WTC11 (cell line): ENCODE data around the gene EBF3.

Source experiments
- ZNF396 ChIP-seq: fragments of 250-450 bp; sonication (Bioruptor Pico); IDR thresholded peaks from 2 replicates; pipeline ENCODE4 v1.8.0; 2021; ENCODE audit warnings: mild to moderate bottlenecking, moderate library complexity, borderline replicate concordance
- TF ChIP-seq, protein P1 (sequence below): fragments of 200-600 bp; IDR thresholded peaks from 2 replicates; pipeline ENCODE4 v1.8.0; 2022; ENCODE audit warnings: antibody characterized with exemption
- TF ChIP-seq, protein P2 (sequence below): fragments of 250-450 bp; sonication (Bioruptor Pico); conservative IDR thresholded peaks from 2 replicates; pipeline ENCODE4 v1.9.0; 2021; ENCODE audit warnings: mild to moderate bottlenecking
- TF ChIP-seq, protein P3 (sequence below): sonication (generic); formaldehyde crosslinking; IDR thresholded peaks from 2 replicates; pipeline ENCODE4 v1.8.0; 2022; ENCODE audit warnings: mild to moderate bottlenecking, missing genetic modification reagents

DNA sequence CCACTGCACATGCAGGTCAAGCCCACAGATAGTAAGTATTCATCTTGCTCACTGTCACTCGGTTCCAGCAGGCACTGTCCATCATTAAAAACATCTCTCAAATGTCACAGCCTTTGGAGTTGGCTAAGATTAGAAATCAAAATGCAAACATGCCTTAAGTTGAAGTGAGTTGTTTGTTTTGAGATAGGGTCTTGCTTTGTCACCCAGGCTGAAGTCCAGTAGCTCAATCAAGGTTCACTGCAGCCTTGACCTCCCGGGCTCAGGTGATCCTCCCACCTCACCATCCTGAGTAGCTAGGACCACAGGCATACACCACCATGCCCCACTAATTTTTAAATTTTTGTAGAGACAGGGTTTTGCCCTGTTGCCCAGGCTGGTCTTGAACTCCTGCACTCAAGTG, 98.1 kb downstream of the EBF3 start:
- TF ChIP-seq, protein P1, sequence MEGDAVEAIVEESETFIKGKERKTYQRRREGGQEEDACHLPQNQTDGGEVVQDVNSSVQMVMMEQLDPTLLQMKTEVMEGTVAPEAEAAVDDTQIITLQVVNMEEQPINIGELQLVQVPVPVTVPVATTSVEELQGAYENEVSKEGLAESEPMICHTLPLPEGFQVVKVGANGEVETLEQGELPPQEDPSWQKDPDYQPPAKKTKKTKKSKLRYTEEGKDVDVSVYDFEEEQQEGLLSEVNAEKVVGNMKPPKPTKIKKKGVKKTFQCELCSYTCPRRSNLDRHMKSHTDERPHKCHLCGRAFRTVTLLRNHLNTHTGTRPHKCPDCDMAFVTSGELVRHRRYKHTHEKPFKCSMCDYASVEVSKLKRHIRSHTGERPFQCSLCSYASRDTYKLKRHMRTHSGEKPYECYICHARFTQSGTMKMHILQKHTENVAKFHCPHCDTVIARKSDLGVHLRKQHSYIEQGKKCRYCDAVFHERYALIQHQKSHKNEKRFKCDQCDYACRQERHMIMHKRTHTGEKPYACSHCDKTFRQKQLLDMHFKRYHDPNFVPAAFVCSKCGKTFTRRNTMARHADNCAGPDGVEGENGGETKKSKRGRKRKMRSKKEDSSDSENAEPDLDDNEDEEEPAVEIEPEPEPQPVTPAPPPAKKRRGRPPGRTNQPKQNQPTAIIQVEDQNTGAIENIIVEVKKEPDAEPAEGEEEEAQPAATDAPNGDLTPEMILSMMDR = no peak
- TF ChIP-seq ZNF396 = no peak
- TF ChIP-seq, protein P2, sequence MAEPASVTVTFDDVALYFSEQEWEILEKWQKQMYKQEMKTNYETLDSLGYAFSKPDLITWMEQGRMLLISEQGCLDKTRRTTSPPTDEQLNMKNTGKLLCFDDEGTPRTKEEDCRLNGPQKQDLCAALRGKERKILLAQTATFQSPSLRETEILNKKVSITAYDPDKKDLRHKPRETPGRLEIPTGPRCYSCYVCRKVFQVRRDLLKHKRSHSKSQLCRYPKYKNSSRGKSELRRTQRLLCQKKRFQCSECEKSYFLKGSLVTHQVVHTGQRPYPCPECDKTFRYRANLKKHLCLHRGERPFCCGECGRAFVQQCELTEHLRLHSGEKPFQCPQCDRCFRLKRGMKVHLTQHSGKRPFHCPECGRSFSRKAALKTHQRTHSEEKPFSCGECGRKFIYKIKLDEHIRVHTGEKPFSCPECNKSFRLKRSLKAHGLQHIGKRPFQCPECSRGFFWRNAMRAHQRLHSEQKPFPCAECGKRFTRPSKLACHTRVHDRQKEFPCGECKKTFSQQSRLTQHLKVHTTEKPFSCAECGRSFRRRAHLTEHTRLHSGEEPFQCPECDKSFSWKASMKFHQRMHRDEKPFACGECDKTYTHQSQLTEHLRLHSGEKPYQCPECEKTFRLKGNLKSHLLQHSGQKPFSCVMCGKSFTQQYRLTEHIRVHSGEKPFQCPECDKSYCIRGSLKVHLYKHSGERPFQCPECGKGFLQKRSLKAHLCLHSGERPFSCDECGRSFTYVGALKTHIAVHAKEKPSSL = no peak
- TF ChIP-seq, protein P3, sequence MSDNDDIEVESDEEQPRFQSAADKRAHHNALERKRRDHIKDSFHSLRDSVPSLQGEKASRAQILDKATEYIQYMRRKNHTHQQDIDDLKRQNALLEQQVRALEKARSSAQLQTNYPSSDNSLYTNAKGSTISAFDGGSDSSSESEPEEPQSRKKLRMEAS (CRISPR knock-in tag) = no peak
